ENCODE measurements around the gene BBLN.
"Not testable (repeated sequence)": the region's sequence is repeated elsewhere in the genome, so short reads cannot be mapped to it uniquely, and the experiment has no call there.

BBLN gene, protein sequence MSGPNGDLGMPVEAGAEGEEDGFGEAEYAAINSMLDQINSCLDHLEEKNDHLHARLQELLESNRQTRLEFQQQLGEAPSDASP

DNA sequence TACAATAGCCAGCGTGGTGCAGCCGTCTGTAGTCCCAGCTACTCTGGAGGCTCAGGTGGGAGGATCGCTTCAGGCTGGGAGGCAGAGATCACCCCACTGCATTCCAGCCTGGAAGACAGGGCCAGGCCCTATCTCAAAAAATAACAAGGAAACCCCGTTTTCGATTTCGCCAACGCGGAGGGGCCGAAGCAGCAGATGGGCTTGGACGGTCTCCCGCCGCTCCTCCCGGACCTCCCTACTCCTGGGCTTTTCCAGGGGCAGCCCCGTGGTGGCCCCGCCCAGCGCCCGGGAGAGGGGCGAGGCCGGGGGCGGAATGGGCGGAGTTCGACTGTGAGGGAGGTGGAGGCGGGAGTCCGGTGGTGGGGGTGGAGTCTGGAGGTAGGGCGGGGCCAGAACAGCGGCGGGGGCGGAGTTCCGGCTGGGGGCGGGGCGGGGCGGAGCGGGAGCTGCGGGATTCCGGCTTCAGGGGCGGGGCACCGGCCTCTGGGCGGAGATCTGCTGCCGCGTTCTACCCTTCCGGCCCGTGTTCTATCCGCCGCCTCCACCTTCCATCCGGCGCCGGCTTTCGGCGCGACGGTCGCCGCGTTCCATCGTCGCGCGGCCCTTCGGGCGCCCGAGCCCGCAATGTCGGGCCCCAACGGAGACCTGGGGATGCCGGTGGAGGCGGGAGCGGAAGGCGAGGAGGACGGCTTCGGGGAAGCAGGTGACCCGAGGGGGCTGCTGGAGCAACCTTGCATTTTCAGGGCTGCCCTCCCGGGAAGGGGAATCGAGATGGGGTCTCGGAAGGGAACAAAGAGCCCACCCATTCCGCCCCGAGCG, at the start of gene BBLN:
TSS of gene BBLN (plus strand) at position 482 of the 819 bp plus-strand sequence. CDS start at position 625, 143 bp downstream.
- ATAC-seq, result peak; percentile 87 to 89

DNA sequence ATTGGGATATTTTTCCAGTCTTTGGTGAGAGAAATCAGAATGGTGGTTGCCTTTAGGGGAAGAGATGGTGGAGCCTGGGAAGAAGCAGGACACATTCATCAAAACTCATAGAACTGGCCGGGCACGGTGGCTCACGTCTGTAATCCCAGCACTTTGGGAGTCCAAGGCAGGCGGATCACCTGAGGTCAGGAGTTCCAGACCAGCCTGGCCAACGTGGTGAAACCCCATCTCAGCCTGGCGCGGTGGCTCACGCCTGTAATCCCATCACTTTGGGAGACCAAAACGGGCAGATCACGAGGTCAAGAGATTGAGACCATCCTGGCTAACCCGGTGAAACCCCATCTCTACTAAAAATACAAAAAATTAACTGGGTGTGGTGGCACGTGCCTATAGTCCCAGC, 48.3 kb upstream of the BBLN start:
- not testable (repeated sequence) for ATAC-seq

GRCh38 chr9:128113526-128114325, 46.3 kb upstream of the BBLN start:
- no peak for ATAC-seq

GRCh38 chr9:128114326-128115186, 45.5 kb upstream of the BBLN start:
- ATAC-seq, result no peak

- peak; percentile 53 to 55 for ATAC-seq
These were observed 44.6 kb upstream of the BBLN start for GRCh38 chr9:128115187-128116103.

DNA sequence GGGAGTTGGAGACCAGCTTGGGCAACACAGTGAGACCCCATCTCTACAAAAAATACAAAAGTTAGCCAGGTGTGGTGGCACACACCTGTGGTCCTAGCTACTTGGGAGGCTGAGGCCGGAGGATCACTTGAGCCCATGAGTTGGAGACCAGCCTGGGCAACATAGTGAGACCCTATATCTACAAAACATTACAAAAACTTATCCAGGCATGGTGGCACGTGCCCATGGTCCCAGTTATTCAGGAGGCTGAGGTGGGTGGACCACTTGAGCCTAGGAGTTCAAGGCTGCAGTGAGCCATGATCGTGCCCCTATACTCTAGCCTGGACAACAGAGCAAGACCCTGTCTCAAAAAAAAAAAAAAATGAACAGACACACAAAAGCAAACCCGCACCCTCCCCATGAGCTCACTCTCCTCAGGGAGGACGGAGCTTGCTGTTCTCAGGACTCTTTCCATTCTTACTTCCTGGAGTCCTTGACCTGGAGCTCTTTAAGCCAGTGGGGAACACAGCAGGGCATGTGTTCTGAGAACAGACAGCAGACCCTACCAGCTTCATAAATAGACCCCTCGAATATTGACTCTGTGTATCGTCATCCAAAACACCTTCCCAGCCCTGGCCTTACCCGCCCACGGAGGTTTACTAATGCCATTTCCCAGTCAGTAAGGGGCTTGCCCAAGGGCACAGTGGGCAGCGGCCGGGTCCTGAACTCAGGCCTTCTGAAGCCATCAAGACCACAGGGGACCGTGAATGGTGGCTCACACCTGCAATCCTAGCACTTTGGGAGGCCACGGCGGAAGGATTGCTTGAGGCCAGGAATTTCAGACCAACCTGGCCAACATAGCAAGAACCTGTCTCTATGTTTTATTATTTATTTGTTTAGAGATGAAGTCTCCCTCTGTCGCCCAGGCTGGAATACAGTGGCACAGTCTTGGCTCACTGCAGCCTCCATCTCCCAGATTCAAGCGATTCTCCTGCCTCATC, 43.7 kb upstream of the BBLN start:
- ATAC-seq, result no peak

DNA sequence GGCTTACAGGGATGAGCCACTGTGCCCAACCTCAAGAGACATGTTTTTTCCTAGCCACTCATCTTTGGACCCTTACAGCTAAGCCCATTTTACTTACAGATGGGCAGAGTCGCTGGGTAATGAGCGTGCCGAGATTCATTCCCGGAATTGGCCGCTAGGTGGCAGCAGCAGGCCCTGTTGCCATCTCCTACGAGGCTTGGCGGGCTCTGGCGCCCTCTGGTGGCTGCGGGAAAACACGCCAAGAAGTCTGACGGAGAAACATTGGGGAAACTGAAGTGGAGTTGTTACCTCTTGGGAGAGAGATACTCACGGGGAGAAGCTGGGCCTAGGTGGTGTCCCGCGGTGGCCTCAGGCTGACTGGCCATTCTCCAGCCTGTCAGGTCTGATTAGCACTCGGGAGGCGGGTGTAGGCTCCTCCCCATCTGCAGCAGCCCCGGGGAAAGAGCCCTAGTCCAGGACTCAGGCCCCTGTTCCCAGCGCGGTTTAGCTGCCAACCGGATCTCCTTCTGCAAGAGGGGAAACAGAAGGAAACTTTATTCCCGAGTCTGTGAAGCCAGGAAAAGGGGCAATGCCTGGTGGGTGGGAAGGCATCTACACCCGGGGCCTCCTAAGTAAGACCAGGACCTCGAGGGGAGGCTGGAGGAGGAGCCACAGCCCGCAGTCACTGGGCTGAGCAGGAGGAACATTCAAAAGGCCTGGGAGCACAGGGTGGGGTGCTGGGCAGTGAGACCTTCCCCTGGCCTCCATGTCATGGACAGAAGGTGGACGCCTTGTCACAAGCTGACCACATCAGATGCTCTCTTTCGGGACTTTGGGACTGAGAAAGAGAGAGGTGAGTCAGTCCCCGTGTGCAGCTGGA, 42.2 kb upstream of the BBLN start:
- ATAC-seq, result peak; percentile 74 to 76

- no peak for ATAC-seq
These were observed 41.6 kb upstream of the BBLN start for GRCh38 chr9:128118472-128118857.

DNA sequence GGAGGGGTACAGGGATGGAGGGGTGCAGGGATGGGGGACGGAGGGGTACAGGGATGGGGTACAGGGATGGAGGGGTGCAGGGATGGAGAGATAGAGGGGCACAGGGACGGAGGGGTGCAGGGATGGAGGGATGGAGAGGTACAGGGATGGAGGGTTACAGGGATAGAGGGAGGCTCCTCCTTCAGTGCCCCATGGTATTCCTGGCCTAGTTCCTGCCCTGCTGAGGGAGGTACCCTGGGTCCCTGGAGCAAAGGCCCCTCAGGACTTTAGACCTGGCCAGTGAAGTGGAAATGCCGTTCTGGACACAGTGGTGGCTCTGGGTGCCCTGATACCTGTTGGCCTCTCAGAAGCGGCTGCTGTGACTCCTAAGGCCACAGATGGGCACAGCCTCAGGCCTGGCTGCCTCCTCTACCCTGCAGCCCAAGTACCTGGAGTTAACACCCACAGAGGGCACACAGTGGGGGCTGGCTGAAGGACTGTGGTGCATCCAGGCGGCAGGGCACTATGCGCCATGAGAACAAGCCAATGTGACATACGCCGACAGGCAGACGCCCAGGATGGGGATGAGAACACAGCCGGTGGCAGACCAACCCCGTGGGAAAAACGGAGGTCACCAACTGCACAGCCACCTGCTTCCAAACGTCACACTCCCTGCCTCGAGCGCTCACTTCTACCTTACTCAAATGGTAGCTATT, 40.9 kb upstream of the BBLN start:
- ATAC-seq, result no peak

- ATAC-seq, result no peak
These were observed 39.9 kb upstream of the BBLN start for GRCh38 chr9:128120061-128120740.

DNA sequence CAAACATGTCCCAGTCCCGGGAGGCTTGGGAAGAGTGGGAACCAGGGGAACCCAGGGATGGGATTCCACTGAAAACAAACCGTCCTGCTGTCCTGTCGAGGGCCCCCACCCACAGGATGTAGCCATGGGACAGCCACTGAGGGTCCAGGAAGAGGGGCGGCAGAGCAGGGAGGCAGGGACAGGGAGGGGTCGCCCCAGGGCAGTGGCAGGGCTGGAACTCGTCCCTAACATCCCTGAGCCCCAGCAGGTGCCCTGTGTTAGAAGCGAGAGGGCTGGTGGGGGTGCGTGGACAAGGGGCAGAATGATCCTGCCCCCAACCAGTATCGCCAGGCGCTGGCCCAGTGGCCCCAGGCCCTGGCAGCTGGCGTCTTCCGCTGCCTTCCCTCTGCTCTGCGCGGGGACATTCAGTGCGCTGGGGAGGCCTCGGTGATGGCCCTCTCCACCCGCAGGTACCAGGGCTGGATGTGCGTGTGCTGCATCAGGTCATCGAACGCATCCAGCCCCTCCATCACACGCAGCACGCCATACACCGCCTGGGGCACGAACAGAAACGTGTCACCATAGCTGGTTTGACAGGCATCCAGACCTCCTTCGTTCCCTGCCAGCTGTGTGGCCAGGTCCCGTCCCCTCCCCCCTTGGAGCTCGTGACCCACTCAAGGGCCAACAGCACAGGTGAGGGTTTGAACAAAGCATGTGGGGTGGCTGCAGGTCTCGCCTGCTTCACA, 39.2 kb upstream of the BBLN start:
- no peak for ATAC-seq

GRCh38 chr9:128121466-128121810, 38.6 kb upstream of the BBLN start:
- no peak for ATAC-seq

DNA sequence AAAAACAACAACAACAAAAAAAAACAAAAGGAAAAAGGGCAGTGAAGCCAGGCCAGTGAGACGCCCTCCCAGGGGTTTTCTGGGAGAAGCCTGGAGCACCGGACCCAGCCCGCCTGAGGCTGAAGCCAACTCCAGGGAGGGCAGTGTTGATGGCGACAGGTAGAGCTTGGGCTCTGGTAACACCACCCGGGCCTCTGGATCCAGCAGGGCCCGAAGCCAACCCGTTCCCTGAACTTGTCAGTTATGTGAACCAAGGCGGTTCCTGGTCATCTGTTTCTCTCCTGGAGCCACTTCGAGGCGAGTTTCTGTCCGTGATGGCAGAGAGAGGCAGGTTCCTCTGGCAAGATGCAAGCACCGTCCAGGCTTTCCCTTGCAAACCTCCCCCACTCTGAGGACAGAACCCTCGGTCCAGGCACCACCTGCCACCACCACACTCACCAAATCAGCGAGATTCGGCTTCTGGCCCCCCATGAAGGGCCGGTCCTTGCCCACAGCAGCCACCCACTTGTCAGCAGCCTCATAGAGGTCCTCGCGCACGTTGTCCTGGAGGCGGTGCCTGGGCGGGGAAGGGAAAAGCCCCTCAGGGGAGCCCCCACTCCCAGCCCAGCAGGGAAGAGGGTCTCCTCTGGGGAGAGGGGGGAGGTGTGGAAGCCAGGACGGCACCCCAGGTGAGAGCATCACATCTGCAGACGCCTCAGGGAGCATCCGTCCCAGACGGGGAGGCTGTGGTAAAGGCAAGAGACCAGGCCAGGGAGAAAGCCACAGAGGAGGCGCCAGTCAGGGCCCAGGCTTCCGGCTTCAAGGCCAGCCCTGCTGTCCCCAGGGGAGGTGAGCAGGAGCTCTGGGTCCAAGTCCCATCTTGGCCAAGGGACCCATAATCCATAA, 37.9 kb upstream of the BBLN start:
- no peak for ATAC-seq

GRCh38 chr9:128122809-128123175, 37.3 kb upstream of the BBLN start:
- ATAC-seq, result no peak

GRCh38 chr9:128123451-128124080, 36.5 kb upstream of the BBLN start:
- ATAC-seq, result no peak

- ATAC-seq, result no peak
These were observed 35.6 kb upstream of the BBLN start for GRCh38 chr9:128124451-128124850.
